NCI-H446 treated with DMSO at 0.1 percent for 48 hours (cell line): ENCODE data around the gene CCDC7.
"Not testable (repeated sequence)": the region's sequence is repeated elsewhere in the genome, so short reads cannot be mapped to it uniquely, and the experiment has no call there.

Experiments used
- DNase-seq: peaks from one replicate; lab custom pipeline; 2025; lab: John Stamatoyannopoulos, UW

CCDC7 gene

GRCh38 chr10:32888161-32888927 lies 442.4 kb downstream of the CCDC7 start:
- DNase-seq = no peak

GRCh38 chr10:32889631-32890212 lies 443.8 kb downstream of the CCDC7 start:
- DNase-seq = no peak

- DNase-seq = no peak
These were observed 444.5 kb downstream of the CCDC7 start for GRCh38 chr10:32890444-32890843.

- no peak for DNase-seq
These were observed 445.3 kb downstream of the CCDC7 start for GRCh38 chr10:32891261-32891660.

- DNase-seq = no peak
These were observed 447.5 kb downstream of the CCDC7 start for GRCh38 chr10:32893434-32893833.

- DNase-seq = no peak
These were observed 448.1 kb downstream of the CCDC7 start for GRCh38 chr10:32893916-32894664.

- DNase-seq = peak; percentile 7
These were observed 449.4 kb downstream of the CCDC7 start for GRCh38 chr10:32895200-32895968.

- DNase-seq = no peak
These were observed 455.9 kb downstream of the CCDC7 start for GRCh38 chr10:32901815-32902214.

- no peak for DNase-seq
These were observed 459.5 kb downstream of the CCDC7 start for GRCh38 chr10:32905466-32905865.

GRCh38 chr10:32906595-32906994 lies 460.7 kb downstream of the CCDC7 start:
- DNase-seq = no peak

- DNase-seq = no peak
These were observed 463.5 kb downstream of the CCDC7 start for GRCh38 chr10:32909456-32909855.

- DNase-seq = not testable (repeated sequence)
These were observed 464.0 kb downstream of the CCDC7 start for GRCh38 chr10:32909970-32910369.

GRCh38 chr10:32911285-32912016 lies 465.5 kb downstream of the CCDC7 start:
- DNase-seq = no peak

- not testable (repeated sequence) for DNase-seq
These were observed 471.9 kb downstream of the CCDC7 start for GRCh38 chr10:32917817-32918216.

GRCh38 chr10:32922170-32922569 lies 476.2 kb downstream of the CCDC7 start:
- DNase-seq = no peak

GRCh38 chr10:32923134-32923533 lies 477.2 kb downstream of the CCDC7 start:
- DNase-seq = no peak

- DNase-seq = no peak
These were observed 477.9 kb downstream of the CCDC7 start for GRCh38 chr10:32923849-32924248.
